ENCODE results near the gene GGN.

- no peak for TF ChIP-seq CTCF (IDR thresholded peaks at IDR 0.05)
- no peak for TF ChIP-seq REST (IDR thresholded peaks at IDR 0.05; ENCODE audit: low read depth, low read length)
- no peak for TF ChIP-seq RAD21 (IDR thresholded peaks at IDR 0.05; ENCODE audit: low read length)
- no peak for TF ChIP-seq ZBTB33 (IDR thresholded peaks at IDR 0.05; ENCODE audit: borderline replicate concordance, low read depth)
- no peak for TF ChIP-seq USF1 (IDR thresholded peaks at IDR 0.05; ENCODE audit: borderline replicate concordance, low read depth)
- TF ChIP-seq USF2 (IDR thresholded peaks at IDR 0.05; ENCODE audit: borderline replicate concordance, low read depth, low read length): no peak
- no peak for TF ChIP-seq RFX5 (IDR thresholded peaks at IDR 0.05; ENCODE audit: low read length)
- TF ChIP-seq JUND (IDR thresholded peaks at IDR 0.05): no peak
- TF ChIP-seq MAX (IDR thresholded peaks at IDR 0.05; ENCODE audit: low read depth): no peak
- TF ChIP-seq YY1 (IDR thresholded peaks at IDR 0.05; ENCODE audit: low read depth): no peak
- peak; percentile 25; the same call in 1 of the 2 replicates for TF ChIP-seq POLR2AphosphoS5 (IDR thresholded peaks at IDR 0.05; ENCODE audit: low read depth, low read length)
- no peak for TF ChIP-seq FOXM1 (IDR thresholded peaks at IDR 0.05; ENCODE audit: low read depth)
Measured at GRCh38 chr19:38385057-38385803, 2.6 kb downstream of the GGN start.

Data from SK-N-SH (cell line).